Measurements from ENCODE around the gene DYNC1H1.

The DYNC1H1 gene

DNA sequence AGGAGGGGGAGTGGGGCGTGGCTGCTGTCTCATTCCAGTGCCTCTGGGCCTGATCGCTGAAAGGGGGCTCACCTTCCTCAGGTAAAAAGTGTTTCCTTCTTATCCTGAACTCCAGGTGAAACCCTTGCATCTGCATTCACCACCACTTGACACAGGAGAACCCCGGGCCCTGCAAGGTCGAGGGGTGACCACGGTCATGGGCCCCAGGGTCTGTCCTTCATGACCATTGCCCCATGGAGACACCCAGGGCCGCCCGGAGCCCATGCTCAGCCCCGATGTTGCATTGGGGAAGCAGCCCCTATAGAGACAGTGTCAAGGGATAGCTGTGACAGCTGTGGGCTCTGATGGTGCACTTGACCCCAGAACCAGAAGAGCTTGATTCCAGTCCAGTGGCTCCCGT, 34.4 kb upstream of the DYNC1H1 start:
- TF ChIP-seq GATA3 (IDR thresholded peaks at IDR 0.05; ENCODE audit: low read depth, low read length) (no peak), GATA2 (IDR thresholded peaks at IDR 0.05; ENCODE audit: low read depth, low read length) (no peak)

DNA sequence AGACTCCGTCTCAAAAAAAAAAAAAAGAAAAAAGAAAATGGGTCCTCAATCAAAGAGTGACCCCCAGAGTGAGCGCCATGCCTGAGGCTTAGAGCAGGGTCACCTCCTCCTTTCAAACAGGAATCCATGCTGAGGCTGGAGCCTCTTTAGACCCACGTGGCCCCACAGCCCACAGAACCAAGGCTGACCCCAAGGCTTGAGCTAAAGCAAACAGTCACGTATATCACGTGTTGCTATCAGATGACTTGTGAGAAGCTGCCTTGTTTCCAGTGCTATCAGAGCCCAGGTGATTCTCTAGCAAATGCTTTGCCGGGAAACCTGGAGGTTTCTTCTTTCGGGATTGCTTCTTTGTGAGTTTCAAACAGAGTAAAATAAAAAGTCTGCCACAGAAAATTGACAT, 31.7 kb upstream of the DYNC1H1 start:
- no peak for TF ChIP-seq GATA3 (IDR thresholded peaks at IDR 0.05; ENCODE audit: low read depth, low read length)
- TF ChIP-seq GATA2 (IDR thresholded peaks at IDR 0.05; ENCODE audit: low read depth, low read length) = no peak

DNA sequence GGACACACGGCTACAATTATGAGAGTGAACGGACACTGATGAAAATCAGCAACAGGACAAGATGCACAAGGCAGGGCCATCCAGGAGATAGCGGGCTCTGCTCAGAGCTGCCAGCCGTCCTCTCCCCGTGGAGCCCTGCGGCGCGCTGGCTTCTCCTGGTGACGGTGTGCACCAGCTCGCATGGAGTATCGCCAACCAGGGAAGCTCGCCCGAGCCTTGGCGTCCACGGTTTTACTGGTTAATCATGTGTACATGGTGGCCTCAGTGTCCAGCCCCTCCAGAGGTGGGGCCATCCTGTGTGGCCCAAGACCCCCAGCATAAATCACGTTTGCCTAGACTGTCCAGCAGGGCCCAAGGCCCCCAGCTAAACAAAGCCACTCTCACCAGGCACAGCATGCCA, 31.2 kb upstream of the DYNC1H1 start:
- TF ChIP-seq GATA2 (IDR thresholded peaks at IDR 0.05; ENCODE audit: low read depth, low read length) = no peak
- no peak for TF ChIP-seq GATA3 (IDR thresholded peaks at IDR 0.05; ENCODE audit: low read depth, low read length)

DNA sequence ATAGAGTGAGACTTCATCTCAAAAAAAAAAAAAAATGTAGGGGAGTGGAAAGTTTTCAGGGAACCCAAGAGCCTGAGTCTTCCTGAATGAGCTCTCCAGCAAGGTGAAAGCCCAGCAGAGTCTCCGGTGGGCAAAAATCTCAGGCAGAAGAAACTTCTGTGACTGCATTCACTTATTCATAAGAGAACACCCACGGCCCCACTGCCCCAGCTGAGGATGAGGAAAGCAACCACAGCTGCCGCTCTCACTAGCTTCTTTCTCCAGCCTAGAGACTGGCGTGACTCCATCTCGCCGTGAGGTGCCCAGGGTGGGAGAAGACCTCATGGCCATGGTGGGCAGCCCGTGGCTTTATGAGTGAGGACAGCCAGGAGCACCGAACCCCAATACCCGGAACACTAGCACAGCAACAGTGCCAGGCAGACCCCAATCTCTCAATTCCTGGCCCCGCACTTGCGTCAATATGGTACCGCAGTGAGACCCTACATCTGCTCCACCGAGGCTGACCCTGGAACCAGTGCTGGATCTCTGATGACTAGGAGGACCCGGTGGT, 29.7 kb upstream of the DYNC1H1 start:
- no peak for TF ChIP-seq GATA3 (IDR thresholded peaks at IDR 0.05; ENCODE audit: low read depth, low read length)
- no peak for TF ChIP-seq GATA2 (IDR thresholded peaks at IDR 0.05; ENCODE audit: low read depth, low read length)

DNA sequence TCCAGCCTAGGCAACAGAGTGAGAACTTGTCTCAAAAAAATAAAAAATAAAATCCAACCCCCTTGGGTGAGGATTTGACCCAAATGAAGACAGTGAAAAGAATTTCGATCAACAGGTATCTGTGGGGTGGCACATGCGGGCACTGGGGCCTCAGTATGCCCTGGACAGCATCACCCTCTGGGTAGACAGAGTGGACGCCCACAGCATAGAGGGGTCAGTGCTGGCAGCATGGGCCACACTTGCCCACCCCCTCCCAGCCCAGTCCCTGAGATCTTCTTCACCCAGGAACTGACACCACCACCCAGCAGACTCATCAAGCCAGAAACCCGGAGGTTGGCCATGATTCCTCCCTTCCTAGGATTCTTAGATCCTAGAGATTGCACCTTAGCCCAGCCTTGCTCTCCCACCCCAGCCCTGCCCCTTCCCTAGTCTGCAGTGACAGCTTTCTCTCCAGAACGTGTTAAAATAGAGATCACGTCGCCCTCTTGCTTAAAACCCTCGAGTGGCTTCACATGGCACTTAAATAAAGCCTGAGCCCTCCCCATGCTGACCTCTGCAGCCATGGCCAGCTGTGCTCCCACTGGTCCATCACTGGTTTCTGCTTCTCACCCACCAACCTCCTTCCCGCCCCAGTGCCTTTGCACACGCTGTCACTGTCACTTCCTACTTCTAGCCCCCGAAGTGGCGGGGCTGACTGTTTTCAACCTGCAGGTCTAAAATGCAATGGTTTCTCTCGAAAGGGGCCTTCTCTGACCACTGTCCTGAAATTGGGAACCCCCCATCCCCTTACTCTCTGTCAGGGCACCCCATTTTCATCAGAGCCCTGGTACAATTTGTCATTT, 26.2 kb upstream of the DYNC1H1 start:
- TF ChIP-seq GATA2 (IDR thresholded peaks at IDR 0.05; ENCODE audit: low read depth, low read length) = no peak
- no peak for TF ChIP-seq GATA3 (IDR thresholded peaks at IDR 0.05; ENCODE audit: low read depth, low read length)

DNA sequence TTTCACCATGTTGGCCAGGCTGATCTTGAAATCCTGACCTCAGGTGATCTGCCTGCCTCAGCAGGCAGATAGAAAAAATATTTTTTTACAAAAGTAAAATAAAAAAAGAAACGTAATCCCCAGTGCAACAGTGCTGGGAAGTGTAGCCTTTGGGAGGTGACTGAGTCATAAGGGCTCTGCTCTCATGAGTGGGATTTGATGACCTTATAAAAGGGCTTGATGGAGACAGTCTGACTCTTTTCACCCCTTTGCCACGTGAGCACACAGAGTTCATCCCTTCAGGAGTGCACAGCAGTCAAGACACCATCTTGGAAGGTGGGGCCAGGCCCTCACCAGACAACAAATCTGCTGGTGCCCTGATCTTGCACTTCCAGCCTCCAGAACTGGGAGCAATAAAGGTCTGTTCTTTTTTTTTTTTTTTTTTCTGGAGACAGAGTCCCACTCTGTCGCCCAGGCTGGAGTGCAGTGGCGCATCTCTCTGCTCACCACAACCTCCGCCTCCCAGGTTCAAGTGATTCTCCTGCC, 24.7 kb upstream of the DYNC1H1 start:
- TF ChIP-seq GATA2 (IDR thresholded peaks at IDR 0.05; ENCODE audit: low read depth, low read length) (no peak), GATA3 (IDR thresholded peaks at IDR 0.05; ENCODE audit: low read depth, low read length) (no peak)

DNA sequence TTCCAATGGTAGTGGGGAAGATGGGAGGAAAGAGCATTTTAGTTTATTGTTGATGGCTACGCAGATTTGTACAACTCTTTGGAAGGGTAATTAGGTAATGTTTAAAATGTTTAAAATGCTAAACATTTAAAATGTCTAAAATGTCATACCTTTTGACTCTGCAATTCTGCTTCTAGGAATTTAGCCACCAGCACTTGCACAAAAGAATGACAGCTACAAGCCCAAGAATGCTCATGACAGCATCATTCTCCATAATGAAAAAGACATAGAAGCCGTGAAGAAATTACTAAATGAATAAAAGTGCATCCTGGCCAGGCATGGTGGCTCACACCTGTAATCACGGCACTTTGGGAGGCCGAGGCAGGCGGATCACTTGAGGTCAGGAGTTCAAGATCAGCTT, 19.9 kb upstream of the DYNC1H1 start:
- no peak for TF ChIP-seq GATA3 (IDR thresholded peaks at IDR 0.05; ENCODE audit: low read depth, low read length)
- no peak for TF ChIP-seq GATA2 (IDR thresholded peaks at IDR 0.05; ENCODE audit: low read depth, low read length)

DNA sequence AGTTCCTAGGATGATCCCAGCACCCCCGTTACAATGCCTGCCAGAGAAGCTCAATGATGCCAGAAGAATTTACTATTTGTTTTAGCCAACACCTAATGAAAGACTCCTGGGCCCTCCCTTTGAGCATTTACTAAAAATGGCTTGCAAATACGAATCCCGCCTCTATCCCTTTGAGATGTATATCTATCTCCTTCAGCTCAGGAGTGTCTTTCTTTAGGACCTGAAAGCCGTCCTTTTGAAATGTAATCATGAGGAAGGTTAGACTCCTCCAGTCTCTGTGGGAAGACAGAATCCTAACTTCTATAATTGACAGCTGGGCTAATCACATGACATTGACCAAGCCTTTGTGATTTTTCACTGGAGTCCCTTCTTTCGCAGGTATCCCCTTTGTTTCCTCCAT, 19.2 kb upstream of the DYNC1H1 start:
- TF ChIP-seq GATA3 (IDR thresholded peaks at IDR 0.05; ENCODE audit: low read depth, low read length) = no peak
- TF ChIP-seq GATA2 (IDR thresholded peaks at IDR 0.05; ENCODE audit: low read depth, low read length) = no peak

DNA sequence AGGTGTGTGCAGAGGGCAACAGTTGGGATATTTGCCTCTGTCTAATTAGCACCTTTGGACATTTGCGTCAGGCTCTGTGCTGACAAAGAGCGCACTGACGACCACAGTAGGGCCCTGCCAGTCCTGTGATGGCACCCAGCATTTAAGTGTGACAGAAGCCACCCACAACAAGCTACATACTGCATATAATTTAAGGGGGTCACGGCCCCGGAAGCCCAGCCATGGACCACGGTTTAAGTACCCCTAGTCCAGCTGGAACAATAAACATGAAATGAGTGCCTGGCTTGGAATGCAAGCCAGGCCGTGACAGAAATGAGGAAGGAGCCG, 16.8 kb upstream of the DYNC1H1 start:
- no peak for TF ChIP-seq GATA3 (IDR thresholded peaks at IDR 0.05; ENCODE audit: low read depth, low read length)
- no peak for TF ChIP-seq GATA2 (IDR thresholded peaks at IDR 0.05; ENCODE audit: low read depth, low read length)

DNA sequence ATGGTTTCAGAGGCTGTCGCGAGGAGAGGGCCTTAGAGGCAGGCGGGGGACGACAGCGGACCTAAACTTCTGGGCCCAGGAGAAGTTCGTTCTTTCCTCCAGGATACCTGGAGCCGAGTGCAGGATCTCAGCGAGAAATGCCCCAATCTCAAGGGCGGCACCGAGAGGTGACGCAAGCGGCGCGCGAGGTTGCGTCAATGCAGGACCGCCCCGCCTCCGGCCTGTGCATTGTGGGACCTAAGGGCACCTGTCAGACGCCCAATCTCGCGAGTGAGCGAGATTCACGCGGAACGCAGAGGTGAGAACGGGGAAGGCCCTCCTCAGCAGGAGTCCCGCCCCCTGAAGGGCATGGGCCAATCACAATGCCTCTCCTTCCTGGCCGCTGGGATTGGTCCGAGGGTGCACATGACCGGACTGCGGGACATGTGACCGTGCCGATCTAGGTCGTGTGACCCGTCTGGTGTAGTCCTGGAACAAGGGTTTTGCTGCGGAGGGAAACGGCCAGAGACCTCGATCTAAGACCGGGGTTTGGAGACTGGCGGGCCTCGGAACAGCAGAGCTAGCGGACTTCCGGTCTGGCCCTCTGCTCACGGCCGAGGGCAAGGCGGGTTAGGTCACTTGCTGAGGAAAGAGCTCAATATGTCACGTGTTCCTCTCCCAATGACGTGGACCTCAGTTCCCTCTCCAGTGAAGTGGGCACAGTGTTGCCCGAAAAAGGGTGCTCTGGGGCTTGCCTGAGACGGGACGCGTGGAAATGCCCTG, 16.3 kb upstream of the DYNC1H1 start:
- TF ChIP-seq GATA3 (IDR thresholded peaks at IDR 0.05; ENCODE audit: low read depth, low read length) = no peak
- TF ChIP-seq GATA2 (IDR thresholded peaks at IDR 0.05; ENCODE audit: low read depth, low read length) = no peak

DNA sequence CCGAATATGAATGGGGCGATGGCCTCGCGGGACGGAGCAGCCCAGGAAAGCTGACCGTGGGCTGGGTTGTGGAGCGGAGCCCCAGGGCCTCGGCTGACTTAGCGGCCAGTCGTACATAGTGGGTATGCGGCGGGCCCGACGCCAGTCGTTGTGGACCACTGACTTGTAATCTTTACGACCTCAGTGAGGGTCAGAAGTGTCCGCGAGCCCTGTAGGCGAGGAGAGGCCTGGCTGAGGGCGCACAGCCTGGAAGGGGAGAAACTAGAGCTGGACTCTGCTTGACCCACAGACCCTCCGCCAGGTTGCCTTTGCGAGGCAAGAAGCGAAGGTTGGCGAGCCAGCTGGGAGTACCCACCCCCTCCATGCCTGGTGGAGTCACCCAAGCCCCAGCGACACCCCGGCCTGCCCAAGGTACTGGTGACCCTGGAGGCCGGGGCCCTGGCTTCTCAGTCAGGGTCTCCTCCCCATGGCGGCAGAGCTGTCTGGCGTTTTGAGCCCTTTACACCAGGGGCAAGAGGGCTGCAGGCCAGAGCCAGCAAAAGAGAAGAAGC, 15.6 kb upstream of the DYNC1H1 start:
- TF ChIP-seq GATA3 (IDR thresholded peaks at IDR 0.05; ENCODE audit: low read depth, low read length) (no peak), GATA2 (IDR thresholded peaks at IDR 0.05; ENCODE audit: low read depth, low read length) (no peak)

DNA sequence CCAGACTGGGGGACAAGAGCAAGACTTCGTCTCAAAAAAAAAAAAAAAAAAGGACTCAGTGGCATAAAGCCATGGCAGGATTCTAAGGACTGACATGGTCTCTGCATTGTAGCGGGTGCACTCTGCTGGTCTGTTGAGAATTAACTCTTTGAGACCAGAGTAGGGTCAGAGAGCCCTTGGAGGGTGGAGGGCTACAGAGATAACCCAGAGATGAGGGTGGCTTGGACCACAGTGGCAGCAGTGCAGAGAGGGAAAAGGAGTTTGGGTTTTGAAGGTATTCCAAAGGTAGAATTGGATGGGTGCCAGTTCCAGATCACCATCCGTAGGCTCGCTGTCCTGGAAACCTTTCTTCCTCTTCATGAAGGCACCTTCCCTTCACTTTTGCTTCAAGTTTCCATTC, 14.3 kb upstream of the DYNC1H1 start:
- no peak for TF ChIP-seq GATA2 (IDR thresholded peaks at IDR 0.05; ENCODE audit: low read depth, low read length)
- TF ChIP-seq GATA3 (IDR thresholded peaks at IDR 0.05; ENCODE audit: low read depth, low read length) = no peak

DNA sequence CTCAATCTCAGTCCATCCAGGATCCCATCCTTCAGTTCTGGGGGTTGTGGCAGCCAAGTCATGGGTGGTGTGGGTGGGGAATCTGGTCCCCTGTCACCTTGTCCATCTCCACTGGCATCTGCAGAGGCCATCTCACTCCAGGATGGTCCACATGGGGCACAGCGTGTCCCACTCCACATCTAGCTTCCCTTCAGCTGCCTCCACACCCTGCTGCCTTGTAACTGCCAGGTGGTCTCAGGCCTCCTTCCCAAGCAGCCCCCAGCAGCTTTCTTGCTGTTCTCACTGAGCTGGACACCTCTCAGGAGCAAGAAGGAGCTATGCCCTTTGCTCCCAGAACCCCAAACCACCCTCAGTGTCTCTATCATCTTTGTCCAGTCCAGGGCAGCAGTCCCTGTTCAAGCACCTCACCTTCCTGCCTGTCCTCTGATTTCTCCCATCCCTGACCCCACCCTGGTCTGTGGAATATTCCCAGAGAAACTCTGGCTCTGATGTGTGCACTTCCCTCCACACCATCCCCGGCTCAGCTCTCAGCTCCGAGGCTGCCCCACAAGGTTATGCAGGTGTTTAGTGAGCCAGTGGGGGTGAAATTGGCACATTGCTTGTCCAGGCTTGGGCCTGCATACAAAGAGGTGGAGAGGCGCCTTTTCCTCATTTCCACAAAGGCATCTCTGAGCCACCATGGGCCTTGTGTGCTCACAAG, 13.7 kb upstream of the DYNC1H1 start:
- no peak for TF ChIP-seq GATA3 (IDR thresholded peaks at IDR 0.05; ENCODE audit: low read depth, low read length)
- TF ChIP-seq GATA2 (IDR thresholded peaks at IDR 0.05; ENCODE audit: low read depth, low read length) = no peak

DNA sequence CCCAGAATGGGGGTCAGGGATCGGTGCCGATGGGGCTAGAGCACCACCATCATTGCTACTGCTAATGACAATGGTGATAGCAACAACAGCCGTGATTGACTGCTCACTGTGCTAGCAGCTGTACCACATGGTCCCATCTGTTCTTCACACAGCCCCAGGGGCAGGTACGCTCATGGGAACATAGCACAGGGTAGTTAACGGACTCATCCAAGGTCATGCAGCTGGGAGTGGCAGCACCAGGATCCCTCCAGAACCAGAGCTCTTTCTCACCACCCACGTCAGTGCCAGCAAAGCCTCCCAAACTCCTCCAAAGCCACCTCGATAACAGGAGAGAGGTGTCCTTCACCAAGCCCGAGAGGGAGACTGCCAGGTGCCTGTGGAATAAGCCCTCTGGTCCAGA, 11.2 kb upstream of the DYNC1H1 start:
- TF ChIP-seq GATA2 (IDR thresholded peaks at IDR 0.05; ENCODE audit: low read depth, low read length) = no peak
- no peak for TF ChIP-seq GATA3 (IDR thresholded peaks at IDR 0.05; ENCODE audit: low read depth, low read length)

All from SH-SY5Y (cell line).